ENCODE measurements around the gene MYH1.

MYH1 gene

DNA sequence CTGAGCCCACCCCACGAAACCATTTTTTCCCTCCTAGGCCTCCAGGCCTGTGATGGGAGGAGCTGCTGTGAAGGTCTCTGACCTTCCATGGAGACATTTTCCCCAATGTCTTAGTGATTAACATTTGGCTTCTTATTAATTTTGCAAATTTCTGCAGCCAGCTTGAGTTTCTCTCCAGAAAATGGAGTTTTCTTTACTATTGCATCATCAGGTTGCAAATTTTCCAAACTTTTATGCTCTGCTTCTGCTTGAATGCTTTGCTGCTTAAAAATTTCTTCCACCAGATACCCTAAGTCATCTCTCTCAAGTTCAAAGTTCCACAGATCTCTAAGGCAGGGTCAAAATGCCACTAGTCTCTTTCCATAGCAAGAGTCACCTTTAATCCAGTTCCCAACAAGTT, 36.1 kb downstream of the MYH1 start:
- DNase-seq (ENCODE audit: low read depth, low spot score) = no peak

- no peak for DNase-seq (ENCODE audit: low read depth, low spot score)
Measured at GRCh38 chr17:10477701-10478100, 40.6 kb downstream of the MYH1 start.

DNA sequence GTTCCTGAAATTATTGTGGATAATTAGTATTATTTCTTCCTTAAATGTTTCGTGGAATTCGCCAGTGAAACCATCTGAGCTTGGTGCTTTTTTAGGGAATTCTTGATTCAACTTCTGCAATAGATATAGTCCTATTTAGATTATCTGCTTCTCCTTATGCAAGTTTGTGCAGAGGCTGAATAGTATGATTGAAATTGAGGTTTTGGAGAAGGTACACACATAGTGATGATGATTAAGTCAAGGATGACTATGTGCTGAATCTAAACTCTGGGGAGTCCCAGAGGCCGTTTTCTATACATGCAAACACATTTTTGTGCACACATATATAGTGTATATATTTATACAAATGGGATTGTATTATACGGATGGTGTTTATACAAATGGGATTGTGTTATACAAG, 43.8 kb downstream of the MYH1 start:
- DNase-seq (ENCODE audit: low read depth, low spot score) = no peak

DNA sequence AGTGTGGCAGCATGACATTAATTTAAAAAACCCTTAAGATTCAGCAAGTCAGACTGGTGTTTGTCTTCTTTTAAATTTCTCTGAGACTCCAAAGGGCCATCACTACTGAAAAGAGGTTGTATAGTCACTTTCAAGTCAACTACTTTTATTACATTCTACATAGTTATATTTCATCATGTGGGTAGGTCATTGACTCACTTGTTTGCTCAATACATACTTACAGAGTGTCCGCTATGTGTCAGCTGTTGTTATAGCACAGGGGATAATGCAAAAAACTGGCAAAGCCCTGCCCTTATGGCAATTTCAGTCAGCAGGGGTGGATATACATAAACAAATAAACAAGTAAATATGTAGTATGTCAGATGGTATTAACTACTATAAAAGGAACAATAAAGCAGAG, 46.5 kb downstream of the MYH1 start:
- DNase-seq (ENCODE audit: low read depth, low spot score) = no peak

GRCh38 chr17:10469459-10469858, 48.9 kb downstream of the MYH1 start, which contains the start of gene MYH4:
MYH4 (minus strand) TSS chr17:10469559; CDS start chr17:10466745, 2,814 bp downstream.
- no peak for DNase-seq (ENCODE audit: low read depth, low spot score)

- DNase-seq (ENCODE audit: low read depth, low spot score) = no peak
Measured at GRCh38 chr17:10463402-10463801, 54.9 kb downstream of the MYH1 start.

DNA sequence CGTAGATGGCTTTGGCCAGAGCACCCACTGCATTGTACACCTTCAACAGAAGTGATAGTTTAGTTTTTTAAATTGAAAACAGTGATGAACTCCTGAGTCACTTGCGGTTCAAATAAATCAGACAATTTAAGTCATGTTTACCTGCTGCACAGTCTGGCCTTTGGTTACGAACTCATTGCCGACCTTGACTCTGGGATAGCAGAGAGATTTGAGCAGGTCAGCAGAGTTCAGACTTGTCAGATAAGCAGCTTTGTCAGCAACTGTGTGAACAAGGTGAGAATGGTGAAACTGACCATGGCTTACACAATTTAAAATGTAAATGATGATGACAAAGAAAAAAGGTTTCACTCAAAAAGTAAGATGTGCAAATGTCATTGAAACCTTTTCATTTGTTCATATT, 58.3 kb downstream of the MYH1 start:
- no peak for DNase-seq (ENCODE audit: low read depth, low spot score)

DNA sequence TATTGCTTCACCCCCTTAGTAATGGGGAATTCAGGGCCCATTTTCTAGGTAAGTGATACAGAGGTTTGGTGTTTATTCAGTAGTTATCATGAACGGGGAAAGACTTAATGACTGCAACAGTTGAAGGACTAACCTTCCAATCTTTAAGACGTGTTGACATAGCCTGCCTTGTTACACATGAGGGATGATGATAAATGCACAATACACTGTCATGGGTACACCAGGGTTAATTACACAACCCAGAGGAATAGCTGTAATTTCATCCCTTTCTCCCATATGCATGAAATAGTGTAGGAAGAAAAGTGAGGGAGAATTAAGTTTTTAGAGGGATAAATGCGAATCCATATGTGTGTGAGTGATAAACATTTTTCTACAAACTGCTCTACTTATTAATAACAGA, 59.6 kb downstream of the MYH1 start:
- no peak for DNase-seq (ENCODE audit: low read depth, low spot score)

DNA sequence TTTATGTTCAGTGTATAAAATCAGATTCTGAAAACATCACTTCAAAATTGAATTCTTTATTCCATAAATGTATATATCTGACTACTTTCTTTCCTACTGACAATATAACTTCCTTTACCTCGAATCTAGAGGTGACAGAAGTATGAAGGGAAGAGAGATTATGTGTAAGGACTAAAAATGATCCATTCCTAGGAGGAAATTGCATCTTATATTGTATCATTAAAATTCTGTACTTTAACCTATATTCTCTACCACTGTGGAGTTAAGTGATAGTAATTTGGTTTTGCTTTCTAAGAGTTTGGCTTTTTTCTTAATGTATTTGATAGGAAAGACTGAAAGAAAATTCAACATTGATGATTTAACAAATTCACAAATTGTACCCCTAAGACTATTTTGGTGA, 60.4 kb downstream of the MYH1 start:
- DNase-seq (ENCODE audit: low read depth, low spot score) = no peak

- no peak for DNase-seq (ENCODE audit: low read depth, low spot score)
Measured at GRCh38 chr17:10447026-10447931, 71.1 kb downstream of the MYH1 start.
